Activated T-helper 1 cell treated with anti-CD3 and anti-CD28 coated beads, Interleukin-2, amount 50 U/mL, for 16 hours (primary cell): ENCODE data around the gene DLX3.
A peak's percentile ranks its signal among the peaks of the same experiment; 100 is the strongest.
"Not testable (repeated sequence)": the region's sequence is repeated elsewhere in the genome, so short reads cannot be mapped to it uniquely, and the experiment has no call there.

Experiments used
- DNase-seq, 2 donors: peaks; one replicate each; pipeline ENCODE4 v3.0.0-alpha.2; 2020; ENCODE audit warnings: low read depth in 1 of 2, low spot score in 1 of 2

DLX3 gene

GRCh38 chr17:49995055-49995738 lies at the start of gene DLX3:
TSS of gene DLX3 (minus strand) at chr17:49995224. CDS start at chr17:49994998, 226 bp downstream.
- DNase-seq: no peak

- no peak for DNase-seq
Measured at GRCh38 chr17:50044483-50044882, 49.5 kb upstream of the DLX3 start.

GRCh38 chr17:50043290-50044148 lies 48.5 kb upstream of the DLX3 start:
- DNase-seq: no peak

GRCh38 chr17:50042211-50042610 lies 47.2 kb upstream of the DLX3 start:
- DNase-seq: no peak

- not testable (repeated sequence) for DNase-seq
Measured at GRCh38 chr17:50040496-50040895, 45.5 kb upstream of the DLX3 start.

GRCh38 chr17:50039058-50039457 lies 44.0 kb upstream of the DLX3 start:
- no peak for DNase-seq

- no peak for DNase-seq
Measured at GRCh38 chr17:50037321-50038107, 42.5 kb upstream of the DLX3 start.

GRCh38 chr17:50036455-50037261 lies 41.6 kb upstream of the DLX3 start:
- DNase-seq: no peak

- no peak for DNase-seq
Measured at GRCh38 chr17:50035945-50036344, 40.9 kb upstream of the DLX3 start.

- DNase-seq: no peak
Measured at GRCh38 chr17:50035421-50035879, 40.4 kb upstream of the DLX3 start.

GRCh38 chr17:50034498-50035364 lies 39.7 kb upstream of the DLX3 start:
- no peak for DNase-seq

- DNase-seq: no peak
Measured at GRCh38 chr17:50033316-50033715, 38.3 kb upstream of the DLX3 start.

GRCh38 chr17:50029185-50029584 lies 34.2 kb upstream of the DLX3 start:
- no peak for DNase-seq

GRCh38 chr17:50028736-50029120 lies 33.7 kb upstream of the DLX3 start:
- no peak for DNase-seq

GRCh38 chr17:50027881-50028735 lies 33.1 kb upstream of the DLX3 start:
- no peak for DNase-seq

- DNase-seq: no peak
Measured at GRCh38 chr17:50027172-50027880, 32.3 kb upstream of the DLX3 start.

GRCh38 chr17:50026837-50027171 lies 31.8 kb upstream of the DLX3 start:
- peak; percentile 67 to 72 for DNase-seq

GRCh38 chr17:50026046-50026675 lies 31.1 kb upstream of the DLX3 start:
- DNase-seq: no peak
